Skin of body (tissue), 2 donors: Measurements from ENCODE around the gene PCED1B. TPM values are rescaled to one million over a fixed set of nuclear protein-coding genes. Genes with fewer than 3 reads are reported as not detected.
"Not testable (repeated sequence)": the region's sequence is repeated elsewhere in the genome, so short reads cannot be mapped to it uniquely, and the experiment has no call there.

Experiments
- DNase-seq: peaks from one replicate; lab custom pipeline; 2025; lab: John Stamatoyannopoulos, UW
- total RNA-seq: library from RNA; depleted of rRNA; stranded (reverse); fragments of >200 nt; gene quantifications from one replicate; pipeline ENCODE4 v1.2.3, GENCODE V29; 2014

Gene PCED1B
- total RNA-seq, 1 donor from 2014 or later = 0.49 TPM

GRCh38 chr12:47164724-47165439 lies 85.5 kb downstream of the PCED1B start:
- DNase-seq = no peak

GRCh38 chr12:47165934-47166333 lies 86.5 kb downstream of the PCED1B start:
- no peak for DNase-seq

DNA sequence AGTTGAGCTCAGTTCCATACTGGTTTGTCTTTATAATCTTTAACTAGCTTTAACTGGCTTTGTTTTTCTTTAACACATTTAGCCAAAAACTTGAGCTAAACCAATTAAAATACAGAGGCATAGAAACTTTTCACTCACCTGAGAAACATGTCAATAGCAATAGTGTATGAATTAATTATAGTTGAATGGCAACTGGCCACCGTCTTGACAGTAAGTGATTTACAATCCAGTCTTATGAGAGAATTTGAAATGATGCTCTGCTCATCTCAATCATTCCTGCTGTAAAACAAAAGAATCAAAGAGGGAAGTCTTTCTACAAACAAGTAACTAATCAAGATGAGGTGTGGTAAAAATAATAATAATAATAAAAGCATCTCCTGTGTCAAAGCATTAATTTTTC lies 86.9 kb downstream of the PCED1B start:
- DNase-seq = no peak

DNA sequence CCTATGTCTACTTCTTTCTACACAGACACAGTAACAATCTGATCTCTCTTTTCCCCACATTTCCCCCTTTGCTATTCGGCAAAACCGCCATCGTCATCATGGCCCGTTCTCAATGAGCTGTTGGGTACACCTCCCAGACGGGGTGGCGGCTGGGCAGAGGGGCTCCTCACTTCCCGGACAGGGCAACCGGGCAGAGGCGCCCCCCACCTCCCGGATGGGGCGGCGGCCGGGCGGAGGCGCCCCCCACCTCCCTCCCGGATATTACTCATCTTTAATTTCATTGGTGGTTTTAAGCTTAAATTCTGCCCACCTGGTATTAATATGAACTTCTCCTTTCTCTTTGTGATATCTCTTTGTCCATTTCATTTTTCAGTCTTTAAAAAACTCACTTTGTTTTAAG lies 90.9 kb downstream of the PCED1B start:
- not testable (repeated sequence) for DNase-seq

- no peak for DNase-seq
Measured at GRCh38 chr12:47178014-47178413, 98.6 kb downstream of the PCED1B start.

DNA sequence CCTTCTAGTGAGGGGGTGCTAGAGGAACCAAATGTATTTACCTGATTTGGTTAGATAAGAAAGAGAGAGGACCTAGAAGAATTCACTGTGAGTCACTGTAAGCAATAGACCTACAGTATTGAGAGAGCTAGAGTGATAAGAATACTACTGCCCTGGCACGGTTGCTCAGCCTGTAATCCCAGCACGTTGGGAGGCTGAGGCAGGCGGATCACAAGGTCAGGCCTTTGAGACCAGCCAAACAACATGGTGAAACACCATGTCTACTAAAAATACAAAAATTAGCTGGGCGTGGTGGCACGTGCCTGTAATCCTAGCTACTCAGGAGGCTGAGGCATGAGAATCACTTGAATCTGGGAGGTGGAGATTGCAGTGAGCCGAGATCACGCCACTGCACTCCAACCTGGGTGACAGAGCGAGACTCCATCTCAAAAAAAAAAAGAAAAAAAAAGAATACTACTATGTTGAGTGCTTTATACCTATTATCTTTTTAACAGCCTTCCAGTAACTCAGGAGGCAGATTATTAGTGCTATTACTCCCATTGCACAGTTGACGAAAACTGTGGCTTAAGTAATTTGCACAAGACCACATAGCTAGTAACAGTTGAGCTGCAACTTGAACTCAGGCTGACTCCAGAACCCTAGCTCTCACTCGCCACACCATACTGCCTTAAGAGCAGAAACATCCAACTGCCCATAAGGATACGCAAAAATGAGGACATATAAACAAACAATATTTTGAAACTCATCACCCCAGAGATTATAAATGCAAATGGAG lies 102.9 kb downstream of the PCED1B start:
- DNase-seq = not testable (repeated sequence)

- DNase-seq = no peak
Measured at GRCh38 chr12:47184229-47184628, 104.8 kb downstream of the PCED1B start.

DNA sequence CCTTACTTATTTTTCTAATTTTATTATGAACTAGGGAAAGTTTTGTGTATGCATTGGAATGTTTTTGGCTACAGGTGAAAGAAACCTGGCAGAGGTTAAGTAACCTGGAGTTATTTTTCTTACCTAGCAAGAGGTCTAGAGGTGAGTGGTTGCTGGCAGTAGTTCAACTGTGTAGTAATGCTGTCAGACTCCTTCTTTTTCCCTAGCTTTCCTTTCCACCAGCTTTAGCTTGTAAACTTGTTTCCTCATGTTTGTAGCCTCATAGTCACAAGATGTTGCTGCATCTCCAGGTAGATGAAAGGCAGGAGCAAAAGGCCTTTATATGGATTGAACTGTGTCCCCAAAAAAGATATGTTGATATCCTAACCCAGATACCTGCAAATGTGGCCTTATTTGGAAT lies 105.4 kb downstream of the PCED1B start:
- DNase-seq = no peak

DNA sequence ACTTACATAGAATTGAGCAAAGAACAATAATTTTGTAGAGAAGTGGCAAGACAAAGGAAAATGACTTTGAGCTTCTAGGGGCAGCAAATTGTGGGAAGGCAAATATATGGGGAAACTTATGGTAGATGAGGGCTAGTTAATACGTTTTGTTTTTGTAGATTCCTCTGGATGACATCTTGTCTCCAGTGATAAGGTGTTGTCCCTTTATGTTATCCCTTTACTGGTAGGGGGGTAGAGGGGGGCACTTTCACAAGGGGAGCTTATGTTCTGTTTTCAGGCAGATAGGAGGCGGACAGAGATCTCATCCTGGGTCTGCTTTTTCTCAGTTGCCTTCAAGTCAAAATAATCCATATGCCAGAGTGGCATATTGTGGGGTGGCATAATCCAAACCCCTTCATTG lies 106.8 kb downstream of the PCED1B start:
- DNase-seq = no peak

DNA sequence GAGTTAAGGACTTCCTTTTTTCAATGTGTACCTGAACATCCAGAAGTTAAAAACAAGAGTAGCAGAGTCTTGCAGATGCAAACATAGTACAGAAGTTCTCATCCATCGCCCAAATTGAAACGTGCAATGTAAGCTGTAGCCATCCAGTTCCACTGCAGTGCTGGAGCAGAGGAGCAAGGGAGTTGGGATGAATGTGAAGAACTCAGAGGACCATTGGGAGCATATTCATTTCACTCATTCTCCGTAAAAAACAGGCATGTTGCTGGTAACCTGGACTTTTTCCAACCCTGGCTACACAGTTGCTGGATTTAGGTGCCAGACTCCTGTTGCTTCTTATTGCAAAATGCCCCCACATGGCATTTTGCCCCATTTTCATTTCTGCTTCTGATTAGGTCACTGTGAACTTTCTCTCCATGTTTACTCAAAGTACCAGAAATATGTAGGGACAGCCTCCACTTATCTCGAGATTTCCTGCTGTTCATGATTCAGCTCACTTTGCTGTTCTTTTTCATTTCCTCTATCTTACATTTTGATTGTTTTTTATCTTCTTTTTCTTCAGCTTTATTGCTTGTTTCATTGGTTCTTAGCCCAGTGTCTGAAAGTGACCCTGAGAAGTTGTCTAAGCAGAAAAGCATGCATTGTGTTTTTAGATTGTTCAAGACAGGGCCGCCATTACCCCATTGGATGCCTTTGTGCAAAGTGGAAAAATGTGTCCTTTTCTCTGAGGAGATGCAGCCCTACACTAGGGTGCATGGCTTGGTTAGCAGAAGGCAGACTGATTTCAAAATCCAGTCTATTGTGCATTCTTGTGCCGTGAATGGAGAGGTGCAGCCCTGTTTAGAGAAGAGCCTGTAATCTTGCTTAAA lies 109.4 kb downstream of the PCED1B start:
- DNase-seq = no peak

GRCh38 chr12:47189728-47190127 lies 110.3 kb downstream of the PCED1B start:
- no peak for DNase-seq

GRCh38 chr12:47190271-47190750 lies 110.9 kb downstream of the PCED1B start:
- no peak for DNase-seq

- no peak for DNase-seq
Measured at GRCh38 chr12:47190905-47191304, 111.5 kb downstream of the PCED1B start.

- DNase-seq = no peak
Measured at GRCh38 chr12:47192051-47192450, 112.6 kb downstream of the PCED1B start.

- DNase-seq = no peak
Measured at GRCh38 chr12:47193066-47193465, 113.6 kb downstream of the PCED1B start.

GRCh38 chr12:47194501-47194900 lies 115.1 kb downstream of the PCED1B start:
- no peak for DNase-seq

GRCh38 chr12:47200446-47200845 lies 121.0 kb downstream of the PCED1B start:
- no peak for DNase-seq

- not testable (repeated sequence) for DNase-seq
Measured at GRCh38 chr12:47201190-47201589, 121.8 kb downstream of the PCED1B start.

DNA sequence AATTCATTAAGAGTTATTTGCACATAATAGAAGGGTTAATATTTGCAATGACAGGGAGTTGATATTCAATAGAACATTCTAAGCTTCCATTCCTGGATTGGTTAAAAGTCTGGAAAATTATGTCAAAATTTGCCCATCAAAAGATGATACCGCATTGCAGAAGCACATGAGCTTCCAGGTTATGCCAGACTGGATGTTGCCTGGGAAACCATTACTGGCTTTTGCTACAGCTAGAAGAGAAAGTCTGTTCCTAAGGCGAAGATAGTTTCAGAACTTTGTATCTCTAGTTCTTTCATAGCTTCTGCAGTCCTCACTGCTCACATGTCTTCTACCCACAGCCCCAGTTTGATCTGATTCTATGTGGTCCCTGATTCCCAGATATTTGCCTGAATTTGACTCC lies 122.8 kb downstream of the PCED1B start:
- DNase-seq = no peak

DNA sequence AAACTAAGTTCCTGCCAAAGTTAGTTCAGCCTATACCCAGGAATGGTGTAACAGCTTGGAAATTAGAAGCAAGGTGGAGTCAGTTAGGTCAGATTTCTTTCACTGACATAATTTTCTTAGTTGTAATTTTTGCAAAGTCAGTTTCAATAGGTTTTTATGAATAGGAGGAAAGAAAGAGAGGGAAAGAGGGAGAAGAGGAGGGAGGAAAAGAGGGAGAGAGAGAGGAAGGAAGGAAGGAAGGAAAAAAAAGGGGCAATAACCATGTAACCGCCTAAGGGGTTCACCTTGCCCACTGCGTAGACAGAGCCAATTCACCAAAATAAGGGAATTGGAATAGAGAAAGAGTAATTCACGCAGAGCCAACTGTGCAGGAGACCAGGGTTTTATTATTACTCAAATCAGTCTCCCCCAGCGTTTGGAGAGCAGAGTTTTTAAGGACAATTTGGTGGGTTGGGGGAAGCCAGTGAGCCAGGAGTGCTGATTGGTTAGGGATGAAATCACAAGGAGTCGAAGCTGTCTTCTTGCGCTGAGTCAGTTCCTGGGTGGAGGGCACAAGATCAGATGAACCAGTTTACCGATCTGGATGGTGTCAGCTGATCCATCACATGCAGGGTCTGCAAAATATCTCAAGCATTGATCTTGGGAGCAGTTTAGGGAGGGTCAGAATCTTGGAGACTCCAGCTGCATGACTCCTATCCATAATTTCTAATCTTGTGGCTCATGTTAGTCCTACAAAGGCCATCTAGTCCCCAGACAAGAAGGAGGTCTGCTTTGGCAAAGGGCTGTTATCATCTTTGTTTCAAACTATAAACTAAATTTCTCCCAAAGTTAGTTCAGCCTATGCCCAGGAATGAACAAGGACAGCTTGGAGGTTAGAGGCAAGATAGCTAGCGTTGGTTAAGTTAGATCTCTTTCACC lies 126.4 kb downstream of the PCED1B start:
- no peak for DNase-seq
